ENCODE data around the gene PRKD2. TPM values are rescaled to one million over a fixed set of nuclear protein-coding genes. Genes with fewer than 3 reads are reported as not detected.

PRKD2 gene
- total and polyA plus RNA-seq, 10 of the 15 experiments (the other 5 are each of a cell fraction or from before 2014, with no cell fraction given): 2.3 to 98.8 (median 32.9) TPM

DNA sequence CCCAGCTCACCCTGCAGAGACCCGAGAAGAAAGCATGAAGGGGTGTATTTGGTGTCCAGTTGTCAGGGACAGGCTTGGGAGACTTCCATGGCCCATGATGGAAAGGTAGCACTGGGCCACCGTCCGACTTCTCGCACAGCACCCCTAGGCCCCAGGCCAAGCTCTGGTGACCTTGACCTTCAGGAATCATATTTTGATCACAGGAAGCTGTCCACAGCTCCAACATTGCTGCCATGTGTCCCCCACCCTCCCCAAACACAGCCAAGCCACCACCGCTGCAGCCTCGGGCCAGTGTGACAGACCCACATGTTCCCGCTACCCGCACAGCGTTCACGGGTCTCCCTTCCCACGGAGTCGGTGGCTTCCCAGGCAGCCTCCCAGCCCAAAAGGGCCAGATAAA, 91.2 kb downstream of the PRKD2 start:
- WGBS (ENCODE audit: insufficient coverage, insufficient replicate concordance, low lambda C conversion rate, missing lambda C conversion rate): 90% methylated on average over 12 of the region's 12 CpGs
- ATAC-seq (no peak; the same call in 2 of the 3 replicates), DNase-seq (ENCODE audit: low read depth, low spot score) (no peak), FAIRE-seq (no peak)
- Histone ChIP-seq H3K4me2 (ENCODE audit: control insufficient read depth, insufficient read depth) (0 out of 2 replicates have a peak overlapping the region, but pooled peaks have one; percentile 13), H2AFZ (ENCODE audit: control insufficient read depth, low read depth, low read length) (no peak overlapping the region), H3K9me3 (replicated peaks; ENCODE audit: control insufficient read depth, insufficient read depth, low read length) (no peaks in the 10 kb centered on the region), H3K36me3 (ENCODE audit: control insufficient read depth in 2 of 2, insufficient read depth in 2 of 2, low read length in 1 of 2) (no peaks in the 10 kb centered on the region), H3K27ac (ENCODE audit: control insufficient read depth, insufficient read depth) (peak overlapping the region; percentile 62), H4K20me1 (ENCODE audit: control insufficient read depth, insufficient read depth) (no peaks in the 10 kb centered on the region), H3K79me2 (ENCODE audit: control insufficient read depth, insufficient read depth, low read length) (peaks cover 32% of the 10 kb centered on the region), H3K4me1 (ENCODE audit: control insufficient read depth, insufficient read depth, low read length) (peaks cover 30% of the 10 kb centered on the region), H3K27me3 (replicated peaks in 1 of 2; ENCODE audit: control insufficient read depth in 2 of 2, insufficient read depth in 2 of 2, low read length in 1 of 2) (no peaks in the 10 kb centered on the region), H3K9ac (ENCODE audit: control insufficient read depth, insufficient read depth, low read length) (no peak overlapping the region), H3K4me3 (no peak overlapping the region)
- TF ChIP-seq SMAD1 (IDR thresholded peaks at IDR 0.05; ENCODE audit: low read depth, partially characterized antibody) (no peak), BCL11A (IDR thresholded peaks at IDR 0.05; ENCODE audit: low read depth, low read length) (no peak), PAX8 (IDR thresholded peaks at IDR 0.05) (no peak), NRF1 (conservative IDR thresholded peaks at IDR 0.05; ENCODE audit: low read depth, low read length) (no peak), NFIC (IDR thresholded peaks at IDR 0.05; ENCODE audit: low read depth, low read length) (no peak), FOXM1 (IDR thresholded peaks at IDR 0.05; ENCODE audit: low read depth, low read length) (no peak), CHD2 (IDR thresholded peaks at IDR 0.05; ENCODE audit: borderline replicate concordance, low read depth, low read length) (no peak), SP1 (IDR thresholded peaks at IDR 0.05; ENCODE audit: low read depth, low read length) (no peak), HCFC1 (IDR thresholded peaks at IDR 0.05; ENCODE audit: low read length) (no peak), RELA (IDR thresholded peaks at IDR 0.05; ENCODE audit: borderline replicate concordance, partially characterized antibody) (no peak), TARDBP (IDR thresholded peaks at IDR 0.05; ENCODE audit: borderline replicate concordance) (no peak), CBX3 (IDR thresholded peaks at IDR 0.05; ENCODE audit: borderline replicate concordance, low read depth) (no peak), ETV6 (conservative IDR thresholded peaks at IDR 0.05 in 1 of 2, IDR thresholded peaks at IDR 0.05 in 1 of 2; ENCODE audit: borderline replicate concordance in 1 of 2, low read depth in 1 of 2) (no peak)
- TF ChIP-seq, protein P1, sequence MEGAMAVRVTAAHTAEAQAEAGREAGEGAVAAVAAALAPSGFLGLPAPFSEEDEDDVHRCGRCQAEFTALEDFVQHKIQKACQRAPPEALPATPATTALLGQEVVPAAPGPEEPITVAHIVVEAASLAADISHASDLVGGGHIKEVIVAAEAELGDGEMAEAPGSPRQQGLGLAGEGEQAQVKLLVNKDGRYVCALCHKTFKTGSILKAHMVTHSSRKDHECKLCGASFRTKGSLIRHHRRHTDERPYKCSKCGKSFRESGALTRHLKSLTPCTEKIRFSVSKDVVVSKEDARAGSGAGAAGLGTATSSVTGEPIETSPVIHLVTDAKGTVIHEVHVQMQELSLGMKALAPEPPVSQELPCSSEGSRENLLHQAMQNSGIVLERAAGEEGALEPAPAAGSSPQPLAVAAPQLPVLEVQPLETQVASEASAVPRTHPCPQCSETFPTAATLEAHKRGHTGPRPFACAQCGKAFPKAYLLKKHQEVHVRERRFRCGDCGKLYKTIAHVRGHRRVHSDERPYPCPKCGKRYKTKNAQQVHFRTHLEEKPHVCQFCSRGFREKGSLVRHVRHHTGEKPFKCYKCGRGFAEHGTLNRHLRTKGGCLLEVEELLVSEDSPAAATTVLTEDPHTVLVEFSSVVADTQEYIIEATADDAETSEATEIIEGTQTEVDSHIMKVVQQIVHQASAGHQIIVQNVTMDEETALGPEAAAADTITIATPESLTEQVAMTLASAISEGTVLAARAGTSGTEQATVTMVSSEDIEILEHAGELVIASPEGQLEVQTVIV (IDR thresholded peaks at IDR 0.05; ENCODE audit: borderline replicate concordance, partially characterized antibody): no peak
- TF ChIP-seq, protein P2, sequence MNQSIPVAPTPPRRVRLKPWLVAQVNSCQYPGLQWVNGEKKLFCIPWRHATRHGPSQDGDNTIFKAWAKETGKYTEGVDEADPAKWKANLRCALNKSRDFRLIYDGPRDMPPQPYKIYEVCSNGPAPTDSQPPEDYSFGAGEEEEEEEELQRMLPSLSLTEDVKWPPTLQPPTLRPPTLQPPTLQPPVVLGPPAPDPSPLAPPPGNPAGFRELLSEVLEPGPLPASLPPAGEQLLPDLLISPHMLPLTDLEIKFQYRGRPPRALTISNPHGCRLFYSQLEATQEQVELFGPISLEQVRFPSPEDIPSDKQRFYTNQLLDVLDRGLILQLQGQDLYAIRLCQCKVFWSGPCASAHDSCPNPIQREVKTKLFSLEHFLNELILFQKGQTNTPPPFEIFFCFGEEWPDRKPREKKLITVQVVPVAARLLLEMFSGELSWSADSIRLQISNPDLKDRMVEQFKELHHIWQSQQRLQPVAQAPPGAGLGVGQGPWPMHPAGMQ (IDR thresholded peaks at IDR 0.05; ENCODE audit: borderline replicate concordance): no peak
- TF ChIP-seq, protein P3, sequence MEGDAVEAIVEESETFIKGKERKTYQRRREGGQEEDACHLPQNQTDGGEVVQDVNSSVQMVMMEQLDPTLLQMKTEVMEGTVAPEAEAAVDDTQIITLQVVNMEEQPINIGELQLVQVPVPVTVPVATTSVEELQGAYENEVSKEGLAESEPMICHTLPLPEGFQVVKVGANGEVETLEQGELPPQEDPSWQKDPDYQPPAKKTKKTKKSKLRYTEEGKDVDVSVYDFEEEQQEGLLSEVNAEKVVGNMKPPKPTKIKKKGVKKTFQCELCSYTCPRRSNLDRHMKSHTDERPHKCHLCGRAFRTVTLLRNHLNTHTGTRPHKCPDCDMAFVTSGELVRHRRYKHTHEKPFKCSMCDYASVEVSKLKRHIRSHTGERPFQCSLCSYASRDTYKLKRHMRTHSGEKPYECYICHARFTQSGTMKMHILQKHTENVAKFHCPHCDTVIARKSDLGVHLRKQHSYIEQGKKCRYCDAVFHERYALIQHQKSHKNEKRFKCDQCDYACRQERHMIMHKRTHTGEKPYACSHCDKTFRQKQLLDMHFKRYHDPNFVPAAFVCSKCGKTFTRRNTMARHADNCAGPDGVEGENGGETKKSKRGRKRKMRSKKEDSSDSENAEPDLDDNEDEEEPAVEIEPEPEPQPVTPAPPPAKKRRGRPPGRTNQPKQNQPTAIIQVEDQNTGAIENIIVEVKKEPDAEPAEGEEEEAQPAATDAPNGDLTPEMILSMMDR (IDR thresholded peaks at IDR 0.05 in 2 of 3, conservative IDR thresholded peaks at IDR 0.05 in 1 of 3; ENCODE audit: control insufficient read depth in 2 of 3, extremely low read depth in 1 of 3, insufficient read depth in 1 of 3, low read depth in 3 of 3, low read length in 3 of 3): no peak
- TF ChIP-seq, protein P4, sequence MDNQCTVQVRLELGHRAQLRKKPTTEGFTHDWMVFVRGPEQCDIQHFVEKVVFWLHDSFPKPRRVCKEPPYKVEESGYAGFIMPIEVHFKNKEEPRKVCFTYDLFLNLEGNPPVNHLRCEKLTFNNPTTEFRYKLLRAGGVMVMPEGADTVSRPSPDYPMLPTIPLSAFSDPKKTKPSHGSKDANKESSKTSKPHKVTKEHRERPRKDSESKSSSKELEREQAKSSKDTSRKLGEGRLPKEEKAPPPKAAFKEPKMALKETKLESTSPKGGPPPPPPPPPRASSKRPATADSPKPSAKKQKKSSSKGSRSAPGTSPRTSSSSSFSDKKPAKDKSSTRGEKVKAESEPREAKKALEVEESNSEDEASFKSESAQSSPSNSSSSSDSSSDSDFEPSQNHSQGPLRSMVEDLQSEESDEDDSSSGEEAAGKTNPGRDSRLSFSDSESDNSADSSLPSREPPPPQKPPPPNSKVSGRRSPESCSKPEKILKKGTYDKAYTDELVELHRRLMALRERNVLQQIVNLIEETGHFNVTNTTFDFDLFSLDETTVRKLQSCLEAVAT (IDR thresholded peaks at IDR 0.05): no peak
- POLR2A ChIA-PET: interaction anchor here (0.5 to 2.7 kb wide), 5 partner anchors 10 to 683 kb away, joined by 4 to 11 read pairs (median 5); partner anchors contain the start of genes DACT3 and GNG8
- CTCF ChIA-PET: interaction anchor here (3.6 to 12.1 kb wide), 2 partner anchors 10 to 36 kb away, joined by 13 to 150 read pairs; partner anchors contain the start of gene DACT3
- intact Hi-C loops (cut with micrococcal nuclease; ENCODE audit: unreplicated experiment) (no loop called here), in situ Hi-C loops (cut with MboI) (no loop called here)
- SMC1A ChIA-PET (ENCODE audit: uncharacterized antibody, unreplicated experiment): interaction anchor here (0.9 to 17.6 kb wide), 4 partner anchors 9 to 37 kb away, joined by 3 to 286 read pairs (median 4); partner anchors contain the start of genes CALM3 and DACT3
- RAD21 ChIA-PET (ENCODE audit: unreplicated experiment): interaction anchor here (1.5 to 2.6 kb wide), 2 partner anchors 9 to 36 kb away, joined by 6 to 13 read pairs; partner anchors contain the start of gene DACT3
- no TSS peak for BruUV-seq (replicated peaks)

Data from GM12878 (cell line).